ENCODE measurements around the gene DENND1A.

DENND1A gene

GRCh38 chr9:123493627-123494026, 436.3 kb downstream of the DENND1A start:
- no peak for DNase-seq (ENCODE audit: low spot score)

- DNase-seq (ENCODE audit: low spot score) = no peak
These were observed 439.2 kb downstream of the DENND1A start for GRCh38 chr9:123490688-123491087.

- no peak for DNase-seq (ENCODE audit: low spot score)
These were observed 441.1 kb downstream of the DENND1A start for GRCh38 chr9:123488722-123489321.

GRCh38 chr9:123487944-123488548, 441.9 kb downstream of the DENND1A start:
- DNase-seq (ENCODE audit: low spot score) = no peak

GRCh38 chr9:123486431-123486830, 443.5 kb downstream of the DENND1A start:
- DNase-seq (ENCODE audit: low spot score) = no peak

DNA sequence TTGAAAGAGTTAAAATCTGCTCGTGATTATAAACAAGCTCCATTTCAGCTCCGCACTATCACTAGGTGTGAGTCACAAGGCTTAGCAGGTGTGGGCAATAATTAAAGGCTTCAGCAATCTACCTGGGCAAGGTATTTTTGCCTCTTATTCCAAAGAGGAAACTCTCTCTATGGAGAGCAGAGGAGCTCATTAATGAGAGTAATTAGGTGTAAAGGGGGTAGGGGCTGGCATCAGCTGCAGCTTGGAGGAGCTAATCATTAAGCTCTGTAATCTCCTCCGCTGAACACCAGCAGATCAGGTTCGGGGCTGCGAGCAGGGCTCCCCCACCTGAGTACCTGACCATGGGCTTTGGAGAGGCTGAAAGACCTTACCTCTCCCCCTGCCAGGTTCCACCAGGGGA, 444.7 kb downstream of the DENND1A start:
- DNase-seq (ENCODE audit: low spot score) = no peak

DNA sequence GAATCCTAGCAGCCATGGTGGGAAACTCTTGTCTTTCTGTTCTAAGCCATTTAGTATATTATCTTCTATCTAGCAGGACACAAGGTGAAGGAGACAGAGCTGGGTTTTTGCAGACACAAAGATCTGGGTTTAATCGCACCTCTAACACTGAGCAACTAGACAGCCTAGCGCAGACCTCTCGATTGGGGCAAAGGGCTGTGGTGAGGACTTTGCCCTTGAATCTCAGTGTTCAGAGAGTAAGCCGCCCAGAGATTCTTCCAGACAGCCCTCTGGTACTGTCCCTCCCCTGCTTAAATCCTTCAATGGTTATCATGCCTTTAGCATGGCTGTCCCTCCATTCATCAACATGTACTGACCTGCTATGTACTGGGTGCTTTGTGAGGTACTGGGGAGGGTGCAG, 445.8 kb downstream of the DENND1A start:
- no peak for DNase-seq (ENCODE audit: low spot score)

DNA sequence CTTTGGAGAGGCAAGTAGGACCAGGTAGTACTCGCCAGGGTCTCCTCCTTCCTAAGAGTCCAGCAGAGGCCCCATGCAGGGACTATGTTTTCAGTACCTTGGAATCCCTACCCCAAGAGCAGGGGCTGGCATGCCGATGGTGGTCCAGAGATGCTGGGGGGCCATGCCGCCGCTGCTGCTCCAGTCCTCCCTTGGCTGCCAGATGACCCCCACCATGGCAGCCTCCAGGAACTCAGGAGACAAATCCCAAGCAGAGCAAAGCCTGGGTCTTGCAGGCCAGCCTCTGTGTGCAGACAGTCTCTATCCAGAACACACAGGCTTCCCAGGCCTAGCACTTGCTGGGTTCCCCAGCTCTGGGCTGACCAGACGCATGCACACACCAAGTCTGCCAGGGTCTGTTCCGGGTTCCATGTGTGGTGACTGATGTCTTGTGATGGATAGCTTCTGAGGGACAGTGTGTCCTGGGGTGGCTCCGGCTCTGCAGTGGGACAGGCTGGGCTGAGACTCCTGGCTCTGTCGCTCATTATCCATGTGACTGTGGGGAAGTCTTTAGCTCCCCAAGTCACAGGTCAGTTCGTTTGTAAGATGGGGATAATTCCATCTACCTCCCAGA, 446.6 kb downstream of the DENND1A start:
- no peak for DNase-seq (ENCODE audit: low spot score)

DNA sequence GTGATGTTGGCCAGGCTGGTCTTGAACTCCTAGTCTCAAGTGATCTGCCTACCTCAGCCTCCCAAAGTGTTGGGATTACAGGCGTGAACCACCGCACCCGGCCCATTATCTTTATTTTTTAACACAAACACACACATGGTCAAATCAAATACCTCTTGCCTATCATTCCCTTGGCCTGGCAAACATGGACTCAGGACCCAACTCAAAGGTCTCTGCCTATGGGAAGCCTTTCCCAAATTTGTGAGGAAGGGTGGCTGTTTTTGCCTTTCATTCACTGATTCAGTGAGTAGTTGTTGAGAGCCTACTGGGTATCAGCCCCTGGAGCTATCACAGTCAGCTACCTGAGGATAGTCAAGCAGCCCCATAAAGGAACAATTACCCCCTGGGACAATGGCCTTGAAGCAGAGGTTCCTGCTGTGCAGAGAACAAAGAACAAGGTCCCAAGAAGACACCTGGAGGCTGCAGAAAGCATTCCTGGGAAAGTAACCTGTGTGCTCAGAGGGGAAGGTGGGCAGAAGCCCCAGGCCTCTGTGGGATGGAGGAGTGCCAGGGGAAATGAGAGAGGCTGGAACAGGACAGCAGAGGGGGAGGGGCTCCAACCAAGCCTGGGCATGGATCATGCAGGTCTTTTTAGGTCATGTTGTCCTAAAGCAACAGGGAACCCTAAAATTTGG, 447.5 kb downstream of the DENND1A start:
- DNase-seq (ENCODE audit: low spot score) = no peak

DNA sequence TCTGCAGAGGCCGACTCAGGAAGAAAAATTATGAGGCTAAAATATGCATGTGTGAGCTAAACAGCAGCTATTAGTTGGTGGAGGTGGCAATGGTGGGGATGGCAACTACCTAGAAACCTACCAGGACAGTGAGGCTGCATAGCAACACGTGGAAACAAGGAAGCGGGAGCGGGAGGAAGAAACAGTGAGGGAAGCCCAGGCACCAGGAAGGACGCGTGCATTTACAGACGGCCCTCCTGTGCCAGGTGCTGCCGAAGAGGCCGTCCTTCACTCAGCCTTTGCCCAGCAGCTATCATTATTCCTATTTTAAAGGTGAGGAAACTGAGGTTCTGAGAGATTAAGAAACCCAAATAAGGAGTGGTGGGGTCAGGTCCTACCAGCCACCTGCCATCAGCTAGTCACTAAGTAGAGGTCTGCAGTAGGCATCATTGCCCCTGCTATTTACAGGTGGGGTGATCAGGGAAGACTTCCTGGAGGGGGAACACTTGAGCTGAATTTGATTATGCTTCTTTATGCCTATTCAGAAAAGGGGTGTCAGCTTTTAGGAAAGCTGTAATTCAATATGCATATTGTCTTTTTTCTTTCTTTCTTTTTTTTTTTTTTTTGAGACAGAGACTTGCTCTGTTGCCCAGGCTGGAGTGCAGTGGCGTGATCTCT, 448.6 kb downstream of the DENND1A start:
- no peak for DNase-seq (ENCODE audit: low spot score)

GRCh38 chr9:123480791-123481190, 449.1 kb downstream of the DENND1A start:
- DNase-seq (ENCODE audit: low spot score) = no peak

DNA sequence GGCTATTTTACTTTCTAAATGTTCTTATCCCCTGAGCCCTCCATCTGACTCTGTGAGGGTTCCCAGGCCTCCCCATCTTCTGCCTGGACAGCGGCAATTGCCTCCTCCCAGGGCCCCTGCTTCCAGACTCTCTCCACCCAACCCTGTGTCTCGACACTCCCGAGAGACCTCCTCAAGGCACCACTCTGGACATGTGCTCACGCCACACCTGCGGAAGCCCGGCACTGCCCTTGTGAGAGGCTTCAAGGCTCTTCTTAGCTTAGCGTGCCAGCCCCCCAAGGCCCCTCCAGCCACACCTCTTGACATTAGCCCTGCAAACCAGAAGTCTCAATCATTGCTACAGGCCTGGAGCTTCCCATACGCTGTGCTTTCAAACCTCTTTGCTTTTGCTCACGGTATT, 449.8 kb downstream of the DENND1A start:
- no peak for DNase-seq (ENCODE audit: low spot score)

DNA sequence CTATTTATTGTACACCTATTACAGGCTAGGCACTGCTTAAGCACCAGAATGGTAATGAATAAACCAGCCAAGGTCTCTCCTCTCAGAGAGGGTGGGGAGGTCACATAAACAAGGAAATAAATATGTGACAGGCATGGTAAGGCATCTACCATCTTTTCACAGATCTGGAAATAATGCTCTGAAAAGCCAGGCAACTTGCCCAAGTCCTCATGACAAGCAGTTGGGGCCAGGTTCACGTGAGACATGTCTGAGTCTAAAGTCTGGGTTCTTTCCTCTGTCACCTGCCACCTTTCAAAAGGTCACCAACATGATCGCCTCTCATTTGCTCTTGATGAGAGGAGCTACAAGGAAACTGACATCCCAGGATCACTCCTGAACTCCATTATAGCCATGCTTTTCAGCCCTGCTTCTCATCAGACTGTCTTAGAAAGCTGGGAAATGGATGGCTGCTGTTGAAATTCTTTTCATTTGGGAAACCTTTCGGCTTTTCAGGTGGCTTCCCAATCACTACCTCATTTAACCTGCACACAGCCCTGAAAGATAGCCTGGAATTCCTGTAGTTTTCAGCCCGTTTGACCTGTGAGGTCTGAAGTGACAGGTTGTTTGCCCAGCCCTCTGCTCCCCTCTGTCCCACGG, 450.8 kb downstream of the DENND1A start:
- no peak for DNase-seq (ENCODE audit: low spot score)

- no peak for DNase-seq (ENCODE audit: low spot score)
These were observed 451.8 kb downstream of the DENND1A start for GRCh38 chr9:123478160-123478559.

DNA sequence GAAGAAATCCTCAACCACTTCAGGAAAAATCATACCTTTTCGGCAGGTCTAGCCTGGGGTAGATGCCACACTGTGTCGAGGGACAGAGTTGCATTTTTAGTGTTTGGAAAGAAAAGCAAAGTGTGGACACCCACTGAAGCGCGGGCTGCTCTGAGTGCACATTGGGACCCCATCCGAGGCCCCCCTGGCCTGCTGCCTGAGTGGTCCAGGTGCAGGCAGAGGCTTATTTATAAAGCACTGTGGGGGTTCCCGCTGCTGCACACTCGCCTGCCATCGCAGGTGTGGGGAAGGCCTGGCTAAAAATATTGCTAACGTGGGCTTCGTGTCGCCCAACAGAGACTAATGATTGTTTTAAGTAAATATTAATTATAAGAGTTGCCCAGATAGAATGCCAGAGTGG, 454.5 kb downstream of the DENND1A start:
- no peak for DNase-seq (ENCODE audit: low spot score)

- DNase-seq (ENCODE audit: low spot score) = no peak
These were observed 456.9 kb downstream of the DENND1A start for GRCh38 chr9:123472862-123473614.

DNA sequence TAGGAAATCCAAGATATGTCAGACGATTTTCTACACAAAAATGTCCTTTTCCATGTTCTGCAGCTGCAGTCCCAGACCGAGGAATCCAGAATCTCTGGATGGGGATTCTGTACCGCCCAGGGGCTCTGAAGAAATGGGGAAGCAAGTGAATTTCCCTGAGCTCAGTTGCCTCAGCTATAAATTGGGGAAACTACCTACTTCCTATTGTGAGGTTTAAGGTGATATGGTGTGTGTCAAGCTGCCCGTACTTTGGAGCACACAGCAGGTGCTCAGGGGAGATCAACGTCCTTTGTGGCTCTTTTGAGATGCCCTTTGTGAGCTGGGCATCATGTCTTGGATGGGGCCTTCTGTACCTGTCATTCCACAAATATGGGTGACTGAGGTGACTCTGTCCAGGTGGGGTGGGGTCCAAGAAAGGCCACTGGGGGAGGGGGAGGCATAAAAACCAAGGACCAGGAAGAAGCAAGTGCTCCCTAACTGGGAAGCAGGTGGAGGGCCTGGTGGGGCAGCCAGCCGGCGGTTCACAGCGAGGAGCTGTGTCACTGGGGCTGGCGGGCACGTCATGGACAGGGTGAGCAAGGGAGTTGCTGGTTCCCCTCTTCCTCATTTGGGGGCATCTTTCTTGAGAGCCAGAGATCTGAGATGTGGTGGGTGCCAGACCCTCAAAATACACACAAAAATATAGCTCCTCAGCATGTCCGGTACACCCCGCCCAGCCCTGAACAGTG, 457.9 kb downstream of the DENND1A start:
- DNase-seq (ENCODE audit: low spot score) = no peak

GRCh38 chr9:123470991-123471770, 458.7 kb downstream of the DENND1A start:
- no peak for DNase-seq (ENCODE audit: low spot score)

DNA sequence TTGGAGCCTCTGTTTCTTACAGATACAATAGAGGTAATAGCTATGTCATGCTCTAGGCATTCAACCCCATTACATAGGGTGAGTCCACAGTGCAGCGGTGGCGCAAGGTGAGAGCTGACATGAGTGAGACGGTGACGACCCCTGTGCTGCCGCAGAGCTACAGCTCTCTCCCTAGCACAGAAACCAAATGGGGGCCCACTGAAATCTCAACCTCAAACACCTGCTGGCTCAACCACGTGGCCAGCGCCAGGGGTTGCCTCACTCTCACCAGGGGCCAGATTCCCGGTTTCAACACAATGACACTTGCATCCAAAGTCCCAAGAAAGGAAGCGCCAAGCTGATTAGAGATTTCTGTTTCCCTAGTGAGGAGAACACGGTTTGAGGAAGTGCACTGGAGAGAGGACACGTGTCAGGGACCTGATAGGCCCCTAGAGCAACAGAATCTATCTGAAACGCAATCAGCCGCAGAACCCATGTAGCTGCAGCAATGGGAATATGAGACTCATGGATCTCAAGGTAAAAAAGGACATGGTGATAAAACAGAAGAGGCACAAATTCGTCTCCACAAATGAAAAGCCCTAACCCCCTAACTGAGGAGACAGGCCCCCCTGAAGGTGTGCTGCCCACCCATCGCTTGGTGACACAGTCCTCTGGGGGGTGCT, 459.7 kb downstream of the DENND1A start:
- no peak for DNase-seq (ENCODE audit: low spot score)
